Measurements from ENCODE around the gene CRADD.

- no peak for TF ChIP-seq CTCF (IDR thresholded peaks at IDR 0.05)
- TF ChIP-seq POLR2A (IDR thresholded peaks at IDR 0.05): no peak
Measured at GRCh38 chr12:93780101-93780641, 103.0 kb downstream of the CRADD start.
